Nephron (organoid): ENCODE measurements around the gene DPPA4.

Experiments used
- H3K27ac Mint-ChIP-seq, 3 experiments: 2 replicates each; pipeline ENCODE4 v1.8.0; 2020; ENCODE audit warnings: mixed read lengths in 3 of 3, mild to moderate bottlenecking in 2 of 3, moderate library complexity in 1 of 3
- H3K27me3 Mint-ChIP-seq: 2 replicates; pipeline ENCODE4 v1.8.0; 2021; ENCODE audit warnings: low read depth, mild to moderate bottlenecking, moderate library complexity, mixed read lengths
- H3K36me3 Mint-ChIP-seq: 2 replicates; pipeline ENCODE4 v1.8.0; 2020; ENCODE audit warnings: low read depth, mixed read lengths
- H3K4me1 Mint-ChIP-seq: 2 replicates; pipeline ENCODE4 v1.8.0; 2020; ENCODE audit warnings: mixed read lengths
- H3K4me3 Mint-ChIP-seq, 3 experiments: 2 replicates each; pipeline ENCODE4 v1.8.0; 2020; ENCODE audit warnings: mild to moderate bottlenecking in 3 of 3, mixed read lengths in 3 of 3, moderate library complexity in 2 of 3
- H3K9me3 Mint-ChIP-seq: 2 replicates; pipeline ENCODE4 v1.8.0; 2020; ENCODE audit warnings: mixed read lengths
- TF ChIP-seq, protein P1 (sequence below), 3 experiments: fragments of 200-600 bp; sonication (generic); IDR thresholded peaks; one replicate each; pipeline ENCODE4 v1.5.0; 2021; ENCODE audit warnings: antibody characterized with exemption in 3 of 3; ENCODE audit not compliant: unreplicated experiment in 3 of 3

DPPA4 gene

GRCh38 chr3:109334572-109334971 is 2.8 kb downstream of the DPPA4 start:
- Mint-ChIP-seq H3K36me3 (no peaks in the 10 kb centered on the region), H3K9me3 (no peaks in the 10 kb centered on the region), H3K4me1 (peaks cover 14% of the 10 kb centered on the region)

DNA sequence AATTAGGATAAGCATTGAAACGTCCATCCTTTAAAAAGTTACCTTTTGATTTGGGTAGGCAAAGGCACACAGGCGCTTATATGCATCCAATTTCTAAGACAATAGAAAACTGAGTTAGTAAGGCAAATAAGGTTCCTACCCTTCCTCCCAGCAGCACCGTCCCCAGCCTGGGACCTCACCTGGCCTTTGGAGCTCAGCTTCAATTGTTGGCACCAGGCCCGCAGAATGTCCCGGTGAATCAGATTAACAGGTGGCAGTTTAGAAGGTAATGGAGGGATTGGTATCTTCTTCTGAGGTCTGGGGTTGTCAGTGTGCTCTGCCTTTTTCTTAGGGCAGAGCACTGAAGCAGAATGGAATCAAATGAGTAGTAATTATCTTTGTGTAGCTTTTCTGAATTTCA is 5.7 kb downstream of the DPPA4 start:
- Mint-ChIP-seq H3K27ac (no peak overlapping the region), H3K36me3 (no peaks in the 10 kb centered on the region), H3K4me1 (peaks cover 7% of the 10 kb centered on the region), H3K4me3 (no peak overlapping the region), H3K27me3 (peaks cover 7% of the 10 kb centered on the region), H3K9me3 (no peaks in the 10 kb centered on the region)
- TF ChIP-seq, protein P1, sequence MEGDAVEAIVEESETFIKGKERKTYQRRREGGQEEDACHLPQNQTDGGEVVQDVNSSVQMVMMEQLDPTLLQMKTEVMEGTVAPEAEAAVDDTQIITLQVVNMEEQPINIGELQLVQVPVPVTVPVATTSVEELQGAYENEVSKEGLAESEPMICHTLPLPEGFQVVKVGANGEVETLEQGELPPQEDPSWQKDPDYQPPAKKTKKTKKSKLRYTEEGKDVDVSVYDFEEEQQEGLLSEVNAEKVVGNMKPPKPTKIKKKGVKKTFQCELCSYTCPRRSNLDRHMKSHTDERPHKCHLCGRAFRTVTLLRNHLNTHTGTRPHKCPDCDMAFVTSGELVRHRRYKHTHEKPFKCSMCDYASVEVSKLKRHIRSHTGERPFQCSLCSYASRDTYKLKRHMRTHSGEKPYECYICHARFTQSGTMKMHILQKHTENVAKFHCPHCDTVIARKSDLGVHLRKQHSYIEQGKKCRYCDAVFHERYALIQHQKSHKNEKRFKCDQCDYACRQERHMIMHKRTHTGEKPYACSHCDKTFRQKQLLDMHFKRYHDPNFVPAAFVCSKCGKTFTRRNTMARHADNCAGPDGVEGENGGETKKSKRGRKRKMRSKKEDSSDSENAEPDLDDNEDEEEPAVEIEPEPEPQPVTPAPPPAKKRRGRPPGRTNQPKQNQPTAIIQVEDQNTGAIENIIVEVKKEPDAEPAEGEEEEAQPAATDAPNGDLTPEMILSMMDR (IDR thresholded peaks at IDR 0.05; ENCODE audit: unreplicated experiment in 3 of 3), result no peak

More at GRCh38 chr3:109334572-109334971, 2.8 kb downstream of the DPPA4 start:
- TF ChIP-seq, protein P1 (IDR thresholded peaks at IDR 0.05; ENCODE audit: unreplicated experiment in 3 of 3), result no peak
- H3K4me3 Mint-ChIP-seq, result peak overlapping the region; percentile 47 to 72 (median 57)
- peak overlapping the region; percentile 6 to 28 (median 7) for H3K27ac Mint-ChIP-seq
- peaks cover 13% of the 10 kb centered on the region for H3K27me3 Mint-ChIP-seq

DNA sequence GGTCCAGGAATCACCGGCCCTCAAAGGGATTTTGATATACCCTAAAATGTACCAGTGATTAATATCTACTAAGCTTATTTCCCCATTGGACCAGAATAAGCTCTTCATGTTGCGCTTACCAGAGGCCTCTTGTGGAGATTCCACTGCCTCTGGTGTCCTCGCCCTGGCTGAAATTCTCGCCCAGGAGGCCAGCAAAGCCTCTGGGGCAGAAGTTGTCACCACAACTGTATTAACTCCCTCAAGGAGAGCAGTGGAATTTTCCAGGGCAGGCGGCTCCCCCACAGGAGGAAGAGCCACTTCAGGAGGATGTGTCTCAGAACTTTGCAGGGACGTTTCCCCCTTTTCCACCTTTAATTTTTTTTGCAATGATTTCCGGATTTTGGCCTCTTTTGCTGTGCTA is 6.9 kb downstream of the DPPA4 start:
- no peaks in the 10 kb centered on the region for H3K36me3 Mint-ChIP-seq
- no peak overlapping the region for H3K4me3 Mint-ChIP-seq
- no peaks in the 10 kb centered on the region for H3K27me3 Mint-ChIP-seq
- no peaks in the 10 kb centered on the region for H3K9me3 Mint-ChIP-seq
- H3K27ac Mint-ChIP-seq, result no peak overlapping the region
- H3K4me1 Mint-ChIP-seq, result peaks cover 15% of the 10 kb centered on the region
- TF ChIP-seq, protein P1 (IDR thresholded peaks at IDR 0.05; ENCODE audit: unreplicated experiment in 3 of 3), result no peak

DNA sequence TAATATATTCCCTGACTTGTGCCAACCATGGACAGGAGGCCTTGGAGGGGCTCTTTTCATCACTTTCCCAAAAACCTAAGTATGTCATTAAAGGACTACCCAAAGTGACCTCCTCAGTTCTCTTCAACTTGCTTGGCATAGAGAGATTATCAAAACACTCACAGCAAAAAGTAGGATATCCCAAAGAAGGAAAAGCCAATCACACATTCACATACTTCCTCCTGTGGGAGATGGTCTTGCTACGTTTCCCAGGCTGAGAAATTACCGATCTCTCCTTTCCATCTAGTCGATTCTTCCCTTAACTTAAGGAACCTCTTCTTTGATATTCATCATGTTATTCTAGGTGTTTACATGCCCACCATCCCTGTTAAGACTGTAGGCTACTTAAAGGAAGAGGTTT is 9.1 kb downstream of the DPPA4 start:
- Mint-ChIP-seq H3K4me3 (no peak overlapping the region), H3K9me3 (no peaks in the 10 kb centered on the region), H3K27me3 (no peaks in the 10 kb centered on the region), H3K27ac (no peak overlapping the region), H3K36me3 (no peaks in the 10 kb centered on the region), H3K4me1 (peaks cover 8% of the 10 kb centered on the region)
- TF ChIP-seq, protein P1 (IDR thresholded peaks at IDR 0.05; ENCODE audit: unreplicated experiment in 3 of 3), result no peak

GRCh38 chr3:109325657-109326056 is 11.7 kb downstream of the DPPA4 start:
- Mint-ChIP-seq H3K36me3 (no peaks in the 10 kb centered on the region), H3K27ac (peak overlapping the region in 1 of 3 experiments; percentile 35), H3K27me3 (no peaks in the 10 kb centered on the region), H3K4me1 (peaks cover 8% of the 10 kb centered on the region), H3K4me3 (no peak overlapping the region), H3K9me3 (no peaks in the 10 kb centered on the region)
- TF ChIP-seq, protein P1 (IDR thresholded peaks at IDR 0.05; ENCODE audit: unreplicated experiment in 3 of 3), result no peak

DNA sequence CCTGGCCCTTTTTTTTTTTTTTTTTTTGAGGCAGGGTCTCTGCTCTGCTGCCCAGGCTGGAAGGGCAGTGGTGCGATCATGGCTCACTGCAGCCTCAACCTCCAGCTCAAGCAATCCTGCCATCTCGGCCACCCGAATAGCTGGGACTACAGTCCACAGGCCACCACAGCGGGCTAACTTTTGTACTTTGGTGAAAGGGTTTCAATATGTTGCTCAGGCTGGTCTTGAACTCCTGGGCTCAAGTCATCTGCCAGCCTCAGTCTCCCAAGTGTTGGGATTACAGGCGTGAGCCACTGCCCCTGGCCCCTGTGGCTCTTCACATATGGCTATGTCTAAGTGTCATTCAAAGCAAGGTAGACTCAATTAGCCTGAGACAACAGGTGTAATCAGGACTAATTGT is 12.2 kb downstream of the DPPA4 start:
- peaks cover 8% of the 10 kb centered on the region for H3K4me1 Mint-ChIP-seq
- no peak overlapping the region for H3K4me3 Mint-ChIP-seq
- H3K27ac Mint-ChIP-seq, result no peak overlapping the region
- TF ChIP-seq, protein P1 (IDR thresholded peaks at IDR 0.05; ENCODE audit: unreplicated experiment in 3 of 3), result no peak
- H3K9me3 Mint-ChIP-seq, result no peaks in the 10 kb centered on the region
- H3K27me3 Mint-ChIP-seq, result no peaks in the 10 kb centered on the region
- no peaks in the 10 kb centered on the region for H3K36me3 Mint-ChIP-seq
